Stimulated activated CD4-positive, alpha-beta T cell treated with anti-CD3 and anti-CD28 coated beads, Interleukin-15, amount 100 ng/mL, for 48 hours (primary cell): ENCODE measurements around the gene CDK18.

Source experiments
- DNase-seq, 2 donors: peaks; one replicate each; pipeline ENCODE4 v3.0.0-alpha.2; 2020; ENCODE audit warnings: low read depth in 2 of 2

Gene CDK18

DNA sequence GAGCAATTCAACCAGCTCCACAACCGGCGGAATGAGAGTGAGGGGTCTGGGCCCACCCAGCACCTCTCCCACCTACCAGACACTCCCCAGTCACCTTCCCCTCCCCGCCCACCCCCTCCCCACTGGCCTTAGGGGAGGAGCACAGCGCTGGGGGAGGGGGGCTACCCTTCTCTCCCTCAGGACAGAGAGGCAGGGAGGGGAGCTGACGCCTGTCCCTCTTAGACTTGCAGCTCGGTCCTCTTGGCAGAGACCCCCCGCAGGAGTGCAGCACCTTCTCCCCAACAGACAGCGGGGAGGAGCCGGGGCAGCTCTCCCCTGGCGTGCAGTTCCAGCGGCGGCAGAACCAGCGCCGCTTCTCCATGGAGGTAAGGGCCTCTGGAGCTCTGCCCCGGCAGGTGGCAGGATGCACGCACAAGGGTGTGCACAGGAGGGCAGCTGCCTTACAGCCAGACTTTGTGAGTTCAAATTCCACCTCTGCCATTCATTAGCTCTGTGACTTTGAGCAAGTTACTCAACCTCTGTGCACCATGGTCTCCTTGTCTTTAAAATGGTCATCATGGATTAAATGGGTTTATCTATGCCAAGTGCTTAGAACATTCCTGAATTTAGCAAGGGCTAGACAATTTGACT lies 18.9 kb downstream of the CDK18 start:
- DNase-seq: no peak

GRCh38 chr1:205523891-205524793 lies 19.7 kb downstream of the CDK18 start:
- DNase-seq: peak; percentile 38 to 64

GRCh38 chr1:205524794-205525101 lies 20.3 kb downstream of the CDK18 start:
- no peak for DNase-seq

GRCh38 chr1:205525495-205526285 lies 21.2 kb downstream of the CDK18 start:
- no peak for DNase-seq

DNA sequence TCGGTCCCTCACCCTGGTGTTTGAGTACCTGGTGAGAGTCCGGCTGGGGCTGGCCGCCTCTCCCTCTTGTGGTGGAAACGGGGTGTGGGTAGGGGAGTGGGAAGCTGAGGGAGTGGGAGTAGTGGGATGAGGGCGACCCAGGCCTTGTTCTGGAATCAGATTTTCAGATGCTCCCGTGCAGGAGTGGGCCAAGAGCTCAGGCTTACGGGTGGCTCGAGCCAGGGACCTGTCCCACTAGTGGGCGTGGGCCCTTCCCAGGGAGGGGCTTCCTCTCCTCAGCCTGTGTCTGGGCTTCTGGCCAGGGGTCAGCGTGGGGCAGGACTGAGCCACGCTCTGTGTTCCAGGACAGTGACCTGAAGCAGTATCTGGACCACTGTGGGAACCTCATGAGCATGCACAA lies 22.0 kb downstream of the CDK18 start:
- DNase-seq: no peak

DNA sequence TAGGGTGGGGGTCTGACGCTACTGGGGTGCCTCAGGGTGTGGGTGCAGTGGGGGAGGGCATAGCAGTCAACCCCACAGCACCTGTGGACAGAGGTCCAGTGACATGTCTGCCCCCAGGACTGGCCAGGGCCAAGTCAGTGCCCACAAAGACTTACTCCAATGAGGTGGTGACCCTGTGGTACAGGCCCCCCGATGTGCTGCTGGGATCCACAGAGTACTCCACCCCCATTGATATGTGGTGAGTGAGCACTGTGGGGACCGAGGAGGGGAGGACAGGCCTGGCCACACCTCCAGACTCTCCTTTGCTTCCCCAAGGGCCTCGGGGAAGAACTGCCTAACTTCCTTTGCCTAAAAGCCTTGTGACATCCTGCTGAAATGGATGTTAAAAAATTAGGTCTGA lies 23.5 kb downstream of the CDK18 start:
- DNase-seq: no peak

DNA sequence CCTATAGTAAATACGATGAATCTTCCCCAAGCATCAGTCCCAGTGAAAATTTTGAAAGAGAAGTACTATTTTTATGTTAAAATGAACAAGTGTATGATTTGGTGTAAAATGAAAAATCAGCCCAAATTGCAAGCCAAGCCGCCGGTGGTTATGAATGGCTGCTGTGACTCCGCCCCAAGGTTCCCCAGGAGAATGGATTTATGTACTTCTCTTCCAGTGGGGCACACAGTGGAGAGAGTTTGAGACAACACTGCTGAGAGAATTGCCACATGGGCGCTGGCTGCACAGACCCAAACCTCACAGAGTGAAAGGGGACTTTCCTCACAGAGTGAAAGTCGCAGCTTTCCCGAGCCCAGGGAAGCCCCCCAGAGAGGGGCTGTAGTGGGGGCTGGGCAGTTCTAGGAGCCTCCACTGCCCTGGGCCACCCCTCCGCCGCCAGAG lies 24.0 kb downstream of the CDK18 start:
- no peak for DNase-seq

GRCh38 chr1:205528887-205529825 lies 24.7 kb downstream of the CDK18 start:
- peak; percentile 59 to 74 for DNase-seq

DNA sequence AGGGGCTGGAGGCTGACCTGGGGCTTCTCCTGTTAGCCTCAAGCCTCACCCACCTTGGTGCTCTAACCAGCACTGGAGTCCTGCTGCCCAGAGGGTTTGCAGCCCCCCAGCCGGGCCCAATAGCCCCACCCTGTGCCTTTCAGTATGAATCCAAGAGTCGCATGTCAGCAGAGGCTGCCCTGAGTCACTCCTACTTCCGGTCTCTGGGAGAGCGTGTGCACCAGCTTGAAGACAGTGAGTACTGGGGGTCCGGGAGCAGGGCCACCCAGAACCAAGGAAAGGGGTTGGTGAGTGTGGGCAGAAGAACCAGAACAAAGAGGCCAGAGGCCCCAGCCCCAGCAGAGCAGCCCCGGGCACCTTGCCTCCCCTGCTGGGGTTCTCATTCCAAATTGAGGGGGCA lies 25.6 kb downstream of the CDK18 start:
- no peak for DNase-seq

- no peak for DNase-seq
Observed at GRCh38 chr1:205531191-205532025, 26.9 kb downstream of the CDK18 start.

DNA sequence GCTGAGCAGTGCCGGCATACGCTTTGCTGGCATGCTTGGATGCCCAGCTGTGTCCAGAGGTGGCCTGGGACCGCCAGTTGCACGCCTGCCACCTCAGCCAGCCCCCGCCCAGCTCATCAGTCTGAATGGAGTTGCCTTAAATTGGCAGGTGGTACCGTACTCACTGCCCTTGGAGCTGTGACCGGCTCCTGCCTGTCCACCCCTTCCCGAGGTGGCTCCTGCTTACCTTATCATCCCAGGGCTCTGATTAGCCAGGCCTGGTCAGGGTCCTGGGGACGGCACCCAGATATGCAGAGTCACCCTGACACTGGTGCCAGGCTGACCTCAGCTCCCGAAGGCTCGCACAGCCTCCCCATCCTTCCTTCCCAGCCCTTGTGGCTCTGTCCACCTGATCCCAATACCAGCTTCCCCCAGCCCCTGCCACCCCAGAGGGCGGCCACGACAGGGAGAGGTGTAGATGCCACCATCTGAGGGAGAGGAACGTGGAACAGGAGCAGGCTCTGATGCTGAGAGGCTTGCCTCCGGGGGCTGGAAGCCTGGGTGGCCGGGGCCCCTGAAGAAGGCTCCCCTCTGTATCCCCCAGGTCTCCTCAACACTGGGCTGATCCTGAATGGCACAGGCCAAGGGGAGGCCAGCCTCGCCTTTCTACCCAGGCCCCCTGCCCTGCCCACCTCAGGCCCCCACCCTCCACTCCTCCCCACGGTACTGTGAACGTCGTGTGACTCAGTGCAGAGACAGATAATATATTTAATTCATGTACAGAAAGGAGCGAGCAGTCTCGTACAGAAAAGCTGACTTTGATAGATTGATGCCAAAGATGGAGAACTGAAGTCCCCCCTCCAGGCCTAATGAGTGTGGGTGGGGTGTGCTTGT lies 27.8 kb downstream of the CDK18 start:
- DNase-seq: no peak

DNA sequence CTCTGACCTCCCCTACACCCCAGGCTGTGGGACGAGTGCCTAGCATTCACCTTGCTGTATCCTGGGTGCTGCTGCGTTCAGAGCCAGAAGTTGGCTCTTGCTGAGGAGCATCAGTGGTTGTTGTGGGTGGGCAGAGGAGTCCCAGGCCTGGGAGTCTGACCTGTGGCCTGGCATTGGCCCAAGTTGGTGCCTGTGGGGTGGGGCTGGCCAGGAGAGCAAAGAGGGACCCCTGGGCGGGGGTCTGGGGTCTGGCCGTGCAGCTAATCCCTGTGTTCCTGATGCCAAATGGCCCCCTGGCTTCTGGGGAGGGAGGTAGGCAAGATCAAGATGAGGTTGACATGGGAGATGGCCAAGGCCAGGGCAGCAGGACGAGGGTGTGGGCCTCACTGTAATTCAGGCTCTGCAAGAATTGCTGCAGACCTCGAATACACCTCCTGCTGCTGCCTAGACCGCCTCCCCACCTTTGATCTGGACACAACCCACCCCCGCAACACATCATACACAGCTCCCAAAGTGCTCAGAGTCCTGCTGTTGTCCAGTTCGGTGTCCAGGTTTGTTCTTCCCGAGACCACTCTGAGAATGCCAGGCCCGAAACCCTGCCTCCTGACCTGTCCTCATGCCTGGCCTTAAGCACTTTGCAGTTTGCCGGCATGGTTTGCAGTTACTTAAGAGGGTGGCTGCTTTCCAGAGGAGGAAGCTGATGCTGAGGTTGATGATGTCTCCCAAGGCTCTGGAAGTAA lies 28.7 kb downstream of the CDK18 start:
- DNase-seq: no peak

GRCh38 chr1:205533748-205534443 lies 29.4 kb downstream of the CDK18 start:
- no peak for DNase-seq

GRCh38 chr1:205534444-205534985 lies 30.0 kb downstream of the CDK18 start:
- DNase-seq: no peak

GRCh38 chr1:205535096-205535495 lies 30.6 kb downstream of the CDK18 start:
- no peak for DNase-seq

DNA sequence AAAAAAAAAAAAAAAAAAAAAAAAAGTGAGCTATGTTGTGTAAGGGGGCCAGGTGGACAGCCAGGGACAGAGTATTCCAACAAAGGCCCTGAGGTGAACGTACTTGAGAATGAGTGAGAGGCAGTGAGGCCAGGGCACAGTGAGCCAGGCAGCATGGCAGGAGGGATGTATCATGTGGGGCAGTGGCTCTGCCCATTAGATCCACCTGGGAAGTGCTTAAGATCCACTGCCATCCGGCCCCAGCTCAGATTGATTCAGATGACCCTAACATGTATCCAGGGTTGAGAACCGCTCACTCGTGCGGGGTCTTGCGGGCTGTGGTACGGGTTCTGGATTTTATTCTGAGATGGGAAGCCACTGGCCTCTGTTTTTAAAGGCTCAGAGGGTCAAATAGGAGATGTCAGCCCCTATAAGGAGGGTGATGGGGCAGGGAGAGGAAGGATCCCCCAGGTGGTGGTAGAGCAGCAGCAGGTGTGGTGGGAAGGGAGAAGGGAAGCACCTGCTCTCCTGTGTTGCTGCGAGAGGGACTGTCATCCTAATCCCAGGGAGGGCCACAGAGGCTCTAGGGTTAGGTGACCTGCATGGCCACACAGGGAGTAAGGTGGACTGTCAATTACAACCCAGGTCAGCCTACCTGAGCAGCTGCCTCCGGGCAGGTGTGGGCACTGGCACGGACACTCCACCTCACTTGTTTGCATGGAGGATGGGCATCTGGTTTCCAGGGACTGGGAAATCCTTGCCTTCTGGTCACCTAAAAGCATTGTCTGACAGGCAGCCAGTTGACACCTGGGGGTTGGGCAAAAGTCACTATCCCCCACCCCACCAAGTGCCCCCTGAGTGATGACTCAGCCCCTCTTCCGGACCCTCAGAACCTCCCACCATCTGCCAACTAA lies 31.6 kb downstream of the CDK18 start:
- DNase-seq: no peak
